HCT116 (cell line): Measurements from ENCODE around the gene CCDC146. TPM values are rescaled to one million over a fixed set of nuclear protein-coding genes. Genes with fewer than 3 reads are reported as not detected.

Experiments used
- ATAC-seq: fragments of 200-7000 bp; cut with Tn5 transposase; 2 replicates; pipeline ENCODE4 v1.9.1; 2020; ENCODE audit warnings: mild to moderate bottlenecking, moderate library complexity
- BruUV-seq: library from RNA; stranded (reverse); fragments of 400-500 nt; replicated peaks from 2 replicates; lab custom pipeline; 2021; lab: Mats Ljungman, UMichigan
- CTCF ChIA-PET: fragments of 300-600 bp; sonication (Branson Sonifier 250); formaldehyde crosslinking; loops from one replicate; lab custom pipeline; 2021; ENCODE audit warnings: antibody characterized with exemption; lab: Charles Lee
- POLR2A ChIA-PET: fragments of 300-600, 350-600 bp; sonication (Branson Sonifier 250); formaldehyde crosslinking; loops from one replicate; lab custom pipeline; 2021; ENCODE audit warnings: antibody characterized with exemption; lab: Charles Lee
- RAD21 ChIA-PET, 2 experiments: fragments of 300-600 bp; sonication (Branson Sonifier 250); formaldehyde crosslinking; loops; one replicate each; lab custom pipeline; 2023; ENCODE audit warnings: low total read pairs in 2 of 2; ENCODE audit not compliant: uncharacterized antibody in 2 of 2, unreplicated experiment in 2 of 2, low non-redundant PET in 1 of 2; lab: Charles Lee
- DNase-seq: peaks from one replicate; pipeline ENCODE4 v3.0.0-alpha.2; 2010; ENCODE audit warnings: low read depth, low spot score
- H2AFZ ChIP-seq: fragments of 200-600 bp; shearing (Covaris generic), sonication (generic); 2 replicates; pipeline ENCODE4 v1.6.1; 2017; ENCODE audit warnings: low read depth, mixed run types, mixed read lengths, antibody characterized with exemption, low read length; ENCODE audit not compliant: poor library complexity, severe bottlenecking
- H3K27ac ChIP-seq: 2 replicates; pipeline ENCODE4 v1.5.1; 2012; ENCODE audit warnings: low read depth, low read length
- H3K27me3 ChIP-seq: fragments of 200-600 bp; sonication (generic); 2 replicates; pipeline ENCODE4 v1.6.1; 2016; ENCODE audit warnings: mixed run types, low read length, mixed read lengths; ENCODE audit not compliant: insufficient read depth
- H3K36me3 ChIP-seq, 2 experiments: fragments of 200-500 bp in 1 of 2; fragments of 200-600 bp in 1 of 2; sonication (Bioruptor generic) in 1 of 2; sonication (generic) in 1 of 2; 2 replicates each; pipeline versions ENCODE4 v1.5.1 to v1.6.1; 2014 to 2016; ENCODE audit warnings: low read length in 2 of 2, inconsistent platforms in 1 of 2, mixed read lengths in 1 of 2, mixed run types in 1 of 2; ENCODE audit not compliant: insufficient read depth in 2 of 2, control insufficient read depth in 1 of 2
- H3K4me1 ChIP-seq, 2 experiments: fragments of 200-600 bp in 1 of 2; sonication (generic) in 1 of 2; 2 replicates each; pipeline versions ENCODE4 v1.5.1 to v1.6.1; 2012 to 2017; ENCODE audit warnings: low read length in 2 of 2, inconsistent platforms in 1 of 2, mild to moderate bottlenecking in 1 of 2, mixed read lengths in 1 of 2, mixed run types in 1 of 2, moderate library complexity in 1 of 2; ENCODE audit not compliant: insufficient read depth in 2 of 2, control insufficient read depth in 1 of 2
- H3K4me2 ChIP-seq: fragments of 200-600 bp; sonication (generic); 2 replicates; pipeline ENCODE4 v1.6.1; 2017; ENCODE audit warnings: mixed run types, low read length, mixed read lengths
- H3K4me3 ChIP-seq, 2 experiments: fragments of 200-600 bp in 1 of 2; sonication (generic) in 1 of 2; replicated peaks in 1 of 2; 2 replicates each; pipeline ENCODE4 v1.5.1; 2011 to 2016; ENCODE audit warnings: low read length in 2 of 2, control low read depth in 1 of 2, low read depth in 1 of 2, mild to moderate bottlenecking in 1 of 2, mixed read lengths in 1 of 2, mixed run types in 1 of 2
- H3K79me2 ChIP-seq: fragments of 200-600 bp; sonication (generic); 2 replicates; pipeline ENCODE4 v1.6.1; 2017; ENCODE audit warnings: mild to moderate bottlenecking, mixed run types, low read length, moderate library complexity, mixed read lengths; ENCODE audit not compliant: insufficient read depth
- H3K9ac ChIP-seq: fragments of 200-600 bp; sonication (generic); 2 replicates; pipeline ENCODE4 v1.6.1; 2016; ENCODE audit warnings: low read length, mixed read lengths
- H3K9me2 ChIP-seq: fragments of 200-600 bp; sonication (generic), shearing (Covaris generic); 2 replicates; pipeline ENCODE4 v1.6.1; 2017; ENCODE audit warnings: mixed run types, mild to moderate bottlenecking, moderate library complexity; ENCODE audit not compliant: insufficient read depth
- H3K9me3 ChIP-seq, 2 experiments: fragments of 200-500 bp in 1 of 2; fragments of 200-600 bp in 1 of 2; sonication (Bioruptor generic) in 1 of 2; sonication (generic) in 1 of 2; 2 replicates each; pipeline ENCODE4 v1.6.1; 2014 to 2017; ENCODE audit warnings: low read length in 2 of 2, mixed read lengths in 2 of 2, inconsistent platforms in 1 of 2, low read depth in 1 of 2, mild to moderate bottlenecking in 1 of 2, mixed run types in 1 of 2, moderate library complexity in 1 of 2; ENCODE audit not compliant: control insufficient read depth in 1 of 2, insufficient read depth in 1 of 2
- H4K20me1 ChIP-seq: fragments of 200-600 bp; sonication (generic), shearing (Covaris generic); 2 replicates; pipeline ENCODE4 v1.6.1; 2017; ENCODE audit warnings: mixed run types, mild to moderate bottlenecking, moderate library complexity; ENCODE audit not compliant: insufficient read depth
- CBX3 ChIP-seq: IDR thresholded peaks from 2 replicates; pipeline ENCODE4 v1.6.1; 2012; ENCODE audit warnings: low read depth
- EZH2 ChIP-seq: fragments of 200-600 bp; sonication (generic); IDR thresholded peaks from 2 replicates; pipeline ENCODE4 v1.6.1; 2017; ENCODE audit warnings: antibody characterized with exemption, mixed run types
- EZH2phosphoT487 ChIP-seq: fragments of 200-600 bp; IDR thresholded peaks from 2 replicates; pipeline ENCODE4 v1.6.1; 2018; ENCODE audit warnings: antibody characterized with exemption, borderline replicate concordance
- MAX ChIP-seq: IDR thresholded peaks from 2 replicates; pipeline ENCODE4 v1.6.1; 2012
- POLR2A ChIP-seq: IDR thresholded peaks from 2 replicates; pipeline ENCODE4 v1.7.0; 2011; ENCODE audit warnings: borderline replicate concordance; ENCODE audit not compliant: insufficient read depth, insufficient read length; ENCODE audit errors: extremely low read depth
- POLR2AphosphoS5 ChIP-seq: IDR thresholded peaks from 2 replicates; pipeline ENCODE4 v1.6.1; 2011; ENCODE audit warnings: mild to moderate bottlenecking, low read depth, low read length, moderate library complexity
- REST ChIP-seq: IDR thresholded peaks from 2 replicates; pipeline ENCODE4 v1.6.1; 2012; ENCODE audit warnings: low read depth
- SP1 ChIP-seq: IDR thresholded peaks from 2 replicates; pipeline ENCODE4 v1.6.1; 2012; ENCODE audit warnings: low read depth
- ZBTB33 ChIP-seq: IDR thresholded peaks from 2 replicates; pipeline ENCODE4 v1.6.1; 2011; ENCODE audit warnings: mild to moderate bottlenecking, low read length, moderate library complexity; ENCODE audit not compliant: insufficient replicate concordance; ENCODE audit errors: extremely low read depth
- ZFX ChIP-seq: fragments of 450-650 bp; IDR thresholded peaks from 2 replicates; pipeline ENCODE4 v1.6.1; 2017
- intact Hi-C: fragments of 100-400 bp; cut with micrococcal nuclease; formaldehyde crosslinking; loops from 2 replicates; pipeline ENCODE4 v1.10.0; 2022
- total RNA-seq: library from RNA; stranded (reverse); gene quantifications from one replicate; pipeline ENCODE4 v1.2.1, GENCODE V29; 2021; ENCODE audit not compliant: unreplicated experiment

CCDC146 gene
- total RNA-seq, 1 experiment from 2014 or later = 6.3 TPM

GRCh38 chr7:77254429-77254828 lies 132.0 kb downstream of the CCDC146 start:
- no peaks in the 10 kb centered on the region for H3K9me3 ChIP-seq
- H3K79me2 ChIP-seq = no peaks in the 10 kb centered on the region
- H3K27ac ChIP-seq = no peak overlapping the region
- CTCF ChIA-PET = no interaction called here
- no peaks in the 10 kb centered on the region for H4K20me1 ChIP-seq
- intact Hi-C loops = no loop called here
- H3K27me3 ChIP-seq = no peaks in the 10 kb centered on the region
- no peak overlapping the region for H2AFZ ChIP-seq
- POLR2A ChIA-PET = no interaction called here
- H3K9me2 ChIP-seq = no peaks in the 10 kb centered on the region
- H3K4me1 ChIP-seq = no peaks in the 10 kb centered on the region
- H3K4me3 ChIP-seq = no peak overlapping the region
- RAD21 ChIA-PET = no interaction called here
- no peak for DNase-seq
- H3K9ac ChIP-seq = no peak overlapping the region
- no peak for ATAC-seq
- TF ChIP-seq EZH2 (no peak), MAX (no peak), SP1 (no peak), CBX3 (no peak), POLR2AphosphoS5 (no peak)
- H3K4me2 ChIP-seq = no peak overlapping the region
- BruUV-seq = no TSS peak
- H3K36me3 ChIP-seq = no peaks in the 10 kb centered on the region

GRCh38 chr7:77254915-77255314 lies 132.5 kb downstream of the CCDC146 start:
- RAD21 ChIA-PET = no interaction called here

More at GRCh38 chr7:77254915-77255314, 132.5 kb downstream of the CCDC146 start:
- no peak overlapping the region for H3K4me2 ChIP-seq
- intact Hi-C loops = no loop called here
- no peaks in the 10 kb centered on the region for H3K36me3 ChIP-seq
- ATAC-seq = no peak
- H3K9me3 ChIP-seq = no peaks in the 10 kb centered on the region
- no peaks in the 10 kb centered on the region for H4K20me1 ChIP-seq
- no peaks in the 10 kb centered on the region for H3K9me2 ChIP-seq
- H2AFZ ChIP-seq = no peak overlapping the region
- no peak for TF ChIP-seq EZH2phosphoT487
- no peak for TF ChIP-seq REST
- TF ChIP-seq ZFX = no peak
- TF ChIP-seq ZBTB33 = no peak
- TF ChIP-seq POLR2A = no peak
- TF ChIP-seq, all 23 proteins: peak for 0
- no peak for DNase-seq
- H3K4me3 ChIP-seq = no peak overlapping the region
- CTCF ChIA-PET = interaction anchor here (1.5 kb wide), 1 partner anchor 8 kb away, joined by 4 read pairs; no protein-coding TSS in a partner anchor
- no peak overlapping the region for H3K27ac ChIP-seq
- no TSS peak for BruUV-seq
- H3K79me2 ChIP-seq = no peaks in the 10 kb centered on the region
- no peaks in the 10 kb centered on the region for H3K4me1 ChIP-seq
- no peaks in the 10 kb centered on the region for H3K27me3 ChIP-seq
- no peak overlapping the region for H3K9ac ChIP-seq
- POLR2A ChIA-PET = no interaction called here
